Loucy (cell line): ENCODE data around the gene GSE1.
A peak's percentile ranks its signal among the peaks of the same experiment; 100 is the strongest.

Source experiments
- H2AFZ ChIP-seq: fragments of 200-600 bp; sonication (generic); 2 replicates; pipeline ENCODE4 v1.6.0; 2016; ENCODE audit warnings: antibody characterized with exemption, mild to moderate bottlenecking, low read length, moderate library complexity
- H3F3A ChIP-seq: fragments of 200-600 bp; 2 replicates; pipeline ENCODE4 v1.6.0; 2016; ENCODE audit warnings: antibody characterized with exemption, low read depth, mild to moderate bottlenecking
- H3K27me3 ChIP-seq: fragments of 200-600 bp; sonication (generic); 2 replicates; pipeline ENCODE4 v1.6.1; 2014; ENCODE audit warnings: low read length, mild to moderate bottlenecking; ENCODE audit not compliant: insufficient read depth, poor library complexity, severe bottlenecking
- H3K36me3 ChIP-seq: fragments of 200-600 bp; sonication (generic); 2 replicates; pipeline ENCODE4 v1.6.1; 2016; ENCODE audit warnings: low read length; ENCODE audit not compliant: insufficient read depth
- H3K4me1 ChIP-seq: fragments of 200-600 bp; sonication (generic); 2 replicates; pipeline ENCODE4 v1.5.1; 2014; ENCODE audit warnings: low read length, mild to moderate bottlenecking; ENCODE audit not compliant: insufficient read depth, poor library complexity, severe bottlenecking
- H3K4me2 ChIP-seq: fragments of 200-600 bp; sonication (generic); 2 replicates; pipeline ENCODE4 v1.6.0; 2014; ENCODE audit warnings: antibody characterized with exemption, low read length, low read depth, mild to moderate bottlenecking; ENCODE audit not compliant: poor library complexity, severe bottlenecking
- H3K4me3 ChIP-seq: fragments of 200-600 bp; sonication (generic); 2 replicates; pipeline ENCODE4 v1.5.1; 2014; ENCODE audit warnings: low read length, mild to moderate bottlenecking, mixed read lengths; ENCODE audit not compliant: poor library complexity, severe bottlenecking
- H3K79me2 ChIP-seq: fragments of 200-600 bp; sonication (generic); 2 replicates; pipeline ENCODE4 v1.6.1; 2014; ENCODE audit warnings: low read length; ENCODE audit not compliant: insufficient read depth
- H3K9ac ChIP-seq: fragments of 200-600 bp; sonication (generic); 2 replicates; pipeline ENCODE4 v1.6.0; 2014; ENCODE audit warnings: mild to moderate bottlenecking, low read depth, low read length, moderate library complexity; ENCODE audit not compliant: poor library complexity, severe bottlenecking
- H3K9me2 ChIP-seq: fragments of 200-600 bp; sonication (generic); replicated peaks from 2 replicates; pipeline ENCODE4 v1.6.1; 2016; ENCODE audit warnings: low read depth, low read length, mixed read lengths
- H3K9me3 ChIP-seq: fragments of 200-600 bp; sonication (generic); 2 replicates; pipeline ENCODE4 v1.6.1; 2014; ENCODE audit warnings: mild to moderate bottlenecking, antibody characterized with exemption, low read length, low read depth; ENCODE audit not compliant: insufficient read depth
- H4K20me1 ChIP-seq: fragments of 200-600 bp; sonication (generic); 2 replicates; pipeline ENCODE4 v1.6.0; 2014; ENCODE audit warnings: antibody characterized with exemption, low read length, mild to moderate bottlenecking; ENCODE audit not compliant: insufficient read depth, poor library complexity, severe bottlenecking
- CTCF ChIP-seq: fragments of 200-600 bp; sonication (generic); conservative IDR thresholded peaks from 2 replicates; pipeline ENCODE4 v1.5.1; 2014; ENCODE audit warnings: mild to moderate bottlenecking, antibody characterized with exemption, low read length
- EZH2phosphoT487 ChIP-seq: fragments of 200-600 bp; IDR thresholded peaks from 2 replicates; pipeline ENCODE4 v1.6.1; 2018; ENCODE audit warnings: antibody characterized with exemption, mild to moderate bottlenecking, moderate library complexity, borderline replicate concordance

GSE1 gene

GRCh38 chr16:85610446-85611193 lies 2.5 kb upstream of the GSE1 start:
- Histone ChIP-seq H3K4me1 (peaks cover 68% of the 10 kb centered on the region), H3K4me3 (peak overlapping the region; percentile 76), H3K36me3 (peaks cover 6% of the 10 kb centered on the region; the same call in 1 of the 2 replicates), H3K79me2 (peaks cover 90% of the 10 kb centered on the region), H3K4me2 (peak overlapping the region; percentile 96), H3K9me2 (no peaks in the 10 kb centered on the region), H3K27me3 (no peaks in the 10 kb centered on the region), H2AFZ (no peak overlapping the region), H4K20me1 (peaks cover 64% of the 10 kb centered on the region), H3K9me3 (no peaks in the 10 kb centered on the region), H3K9ac (peak overlapping the region; percentile 96), H3F3A (peaks cover 9% of the 10 kb centered on the region)
- TF ChIP-seq EZH2phosphoT487 (no peak), CTCF (peak; percentile 97)

- no peak overlapping the region for H2AFZ ChIP-seq
Observed at GRCh38 chr16:85611194-85611443, 2.0 kb upstream of the GSE1 start.

GRCh38 chr16:85611444-85612190 lies 1.5 kb upstream of the GSE1 start:
- Histone ChIP-seq H3K9ac (peak overlapping the region; percentile 96), H3K36me3 (peaks cover 4% of the 10 kb centered on the region; the same call in 1 of the 2 replicates), H3K9me2 (no peaks in the 10 kb centered on the region), H4K20me1 (peaks cover 63% of the 10 kb centered on the region), H3K79me2 (peaks cover 90% of the 10 kb centered on the region), H3K9me3 (no peaks in the 10 kb centered on the region), H3F3A (peaks cover 9% of the 10 kb centered on the region), H3K4me2 (peak overlapping the region; percentile 96), H3K4me3 (peak overlapping the region; percentile 76), H3K27me3 (no peaks in the 10 kb centered on the region), H2AFZ (no peak overlapping the region), H3K4me1 (peaks cover 66% of the 10 kb centered on the region)
- no peak for TF ChIP-seq EZH2phosphoT487

More at GRCh38 chr16:85611194-85611443, 2.0 kb upstream of the GSE1 start:
- no peaks in the 10 kb centered on the region for H3K9me3 ChIP-seq
- H3K4me1 ChIP-seq: peaks cover 66% of the 10 kb centered on the region
- no peaks in the 10 kb centered on the region for H3K27me3 ChIP-seq
- H3K79me2 ChIP-seq: peaks cover 90% of the 10 kb centered on the region
- peak overlapping the region; percentile 76 for H3K4me3 ChIP-seq
- TF ChIP-seq EZH2phosphoT487: no peak
- no peak for TF ChIP-seq CTCF
- no peaks in the 10 kb centered on the region for H3K9me2 ChIP-seq
- peaks cover under 1% of the 10 kb centered on the region; the same call in 1 of the 2 replicates for H3K36me3 ChIP-seq
- H4K20me1 ChIP-seq: peaks cover 63% of the 10 kb centered on the region
- H3K4me2 ChIP-seq: peak overlapping the region; percentile 96
- H3K9ac ChIP-seq: peak overlapping the region; percentile 96
- peaks cover 9% of the 10 kb centered on the region for H3F3A ChIP-seq
